Activated naive CD4-positive, alpha-beta T cell treated with anti-CD3 and anti-CD28 coated beads, Interleukin-2, amount 50 U/mL, for 24 hours (primary cell): ENCODE data around the gene ZNF718.
A peak's percentile ranks its signal among the peaks of the same experiment; 100 is the strongest.
"Not testable (repeated sequence)": the region's sequence is repeated elsewhere in the genome, so short reads cannot be mapped to it uniquely, and the experiment has no call there.

Experiments used
- H3K27ac Mint-ChIP-seq: one replicate; pipeline ENCODE4 v1.8.0; 2021; ENCODE audit warnings: mild to moderate bottlenecking, mixed read lengths
- H3K27me3 Mint-ChIP-seq: one replicate; pipeline ENCODE4 v1.8.0; 2021; ENCODE audit warnings: mixed read lengths
- H3K36me3 Mint-ChIP-seq: one replicate; pipeline ENCODE4 v1.8.0; 2021; ENCODE audit warnings: mixed read lengths
- H3K4me1 Mint-ChIP-seq: one replicate; pipeline ENCODE4 v1.8.0; 2021; ENCODE audit warnings: mixed read lengths
- H3K4me3 Mint-ChIP-seq: one replicate; pipeline ENCODE4 v1.8.0; 2021; ENCODE audit warnings: mild to moderate bottlenecking, mixed read lengths
- H3K9me3 Mint-ChIP-seq: one replicate; pipeline ENCODE4 v1.8.0; 2021; ENCODE audit warnings: mixed read lengths

ZNF718 gene

DNA sequence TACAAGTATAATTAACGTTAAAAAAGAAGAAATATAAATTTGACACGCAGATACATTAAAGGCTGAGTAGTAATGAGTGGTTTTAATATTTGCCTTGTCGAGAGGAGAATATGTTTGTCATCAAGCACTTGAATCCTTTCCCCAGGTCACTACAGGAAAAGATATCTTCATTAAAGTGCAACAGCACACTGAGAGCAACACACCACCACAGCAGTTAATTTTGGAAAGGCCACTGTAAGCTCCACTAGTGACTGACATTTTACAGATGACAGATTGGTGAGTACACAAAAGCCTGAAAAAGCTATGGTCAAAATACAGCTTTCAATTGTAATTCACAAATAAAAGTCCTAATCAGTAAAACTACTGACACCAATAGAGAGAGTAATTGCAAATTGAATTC is 76.6 kb downstream of the ZNF718 start:
- Mint-ChIP-seq H3K4me1 (no peaks in the 10 kb centered on the region), H3K27me3 (no peaks in the 10 kb centered on the region), H3K9me3 (peaks cover 20% of the 10 kb centered on the region), H3K27ac (no peak overlapping the region), H3K4me3 (no peak overlapping the region), H3K36me3 (peaks cover 24% of the 10 kb centered on the region)

DNA sequence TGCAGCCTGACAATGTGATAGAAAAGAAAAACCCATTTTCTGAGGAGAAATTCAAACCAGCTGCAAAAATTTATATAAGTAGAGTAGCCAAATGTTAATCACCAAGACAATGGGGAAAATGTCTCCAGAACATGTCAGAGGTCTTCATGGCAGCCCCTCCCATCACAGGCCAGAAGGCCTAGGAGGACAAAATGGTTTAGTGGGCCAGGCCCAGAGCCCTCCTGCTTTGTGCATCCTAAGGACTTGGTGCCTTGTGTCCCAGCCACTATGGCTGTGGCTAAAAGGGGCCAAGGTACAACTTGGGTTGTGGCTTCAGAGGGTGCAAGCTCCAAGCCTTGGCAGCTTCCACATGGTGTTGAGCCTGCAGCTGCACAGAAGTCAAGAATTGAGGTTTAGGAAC is 78.5 kb downstream of the ZNF718 start:
- H3K27me3 Mint-ChIP-seq, H3K4me3 Mint-ChIP-seq, H3K4me1 Mint-ChIP-seq, H3K27ac Mint-ChIP-seq: not testable (repeated sequence)
- H3K9me3 Mint-ChIP-seq: peaks cover 25% of the 10 kb centered on the region
- H3K36me3 Mint-ChIP-seq: peaks cover 30% of the 10 kb centered on the region

DNA sequence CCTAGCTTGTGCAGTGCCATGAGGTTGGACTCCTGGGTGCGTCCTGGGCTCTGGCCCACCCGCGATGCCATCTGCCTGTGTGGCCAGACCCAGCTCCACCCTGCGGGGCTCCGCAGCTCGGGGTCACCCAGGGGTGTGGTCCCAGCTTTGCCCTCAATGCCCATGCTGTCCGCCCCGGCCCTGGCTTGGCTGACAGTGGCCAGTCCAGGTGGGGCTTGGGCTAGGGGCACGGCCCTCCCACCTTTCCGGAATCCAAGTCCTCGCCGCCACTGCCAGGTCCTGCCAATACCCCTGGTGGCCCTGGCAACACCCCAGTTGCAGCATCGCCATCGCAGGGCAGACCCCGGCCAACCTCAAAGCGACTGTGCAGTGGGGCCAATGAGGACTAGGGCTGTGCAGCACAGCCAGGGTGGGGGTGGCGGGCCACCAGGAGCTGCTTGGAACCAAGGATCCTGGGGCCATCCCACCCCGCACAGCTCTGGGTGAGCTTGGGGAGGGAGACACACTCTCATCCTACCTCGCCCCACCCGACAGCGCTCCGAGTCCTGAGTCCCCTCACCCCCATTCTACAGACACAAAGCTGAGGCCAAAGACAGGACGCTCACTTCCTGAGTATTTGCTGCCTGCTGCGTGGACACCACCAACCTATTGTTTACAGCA is 80.9 kb downstream of the ZNF718 start:
- H3K36me3 Mint-ChIP-seq: peaks cover 22% of the 10 kb centered on the region

DNA sequence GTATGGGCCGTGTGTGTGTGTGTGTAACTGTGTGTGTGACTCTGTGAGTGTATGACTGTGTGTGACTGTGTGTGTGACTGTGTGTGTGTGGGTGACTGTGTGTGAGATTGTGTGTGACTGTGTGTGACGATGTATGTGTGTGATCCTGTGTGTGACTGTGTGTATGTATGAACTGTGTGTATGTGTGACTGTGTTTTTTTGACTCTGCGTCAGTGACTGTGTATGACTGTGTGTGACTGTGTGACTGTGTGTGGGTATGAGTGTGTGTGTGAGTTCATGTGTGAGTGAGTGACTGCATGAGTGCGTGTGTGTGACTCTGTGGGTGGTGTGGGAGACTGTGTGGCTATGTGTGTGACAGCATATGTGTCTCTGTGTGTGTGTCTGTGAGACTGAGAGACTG is 81.8 kb downstream of the ZNF718 start:
- peaks cover 28% of the 10 kb centered on the region for H3K4me1 Mint-ChIP-seq
- peaks cover 22% of the 10 kb centered on the region for H3K36me3 Mint-ChIP-seq
- H3K9me3 Mint-ChIP-seq: peaks cover 19% of the 10 kb centered on the region
- H3K27ac Mint-ChIP-seq: no peak overlapping the region
- no peak overlapping the region for H3K4me3 Mint-ChIP-seq
- H3K27me3 Mint-ChIP-seq: no peaks in the 10 kb centered on the region

More for the DNA sequence above, 80.9 kb downstream of the ZNF718 start:
- Mint-ChIP-seq H3K4me3 (no peak overlapping the region), H3K27me3 (no peaks in the 10 kb centered on the region), H3K4me1 (peaks cover 23% of the 10 kb centered on the region), H3K27ac (no peak overlapping the region), H3K9me3 (peaks cover 19% of the 10 kb centered on the region)

DNA sequence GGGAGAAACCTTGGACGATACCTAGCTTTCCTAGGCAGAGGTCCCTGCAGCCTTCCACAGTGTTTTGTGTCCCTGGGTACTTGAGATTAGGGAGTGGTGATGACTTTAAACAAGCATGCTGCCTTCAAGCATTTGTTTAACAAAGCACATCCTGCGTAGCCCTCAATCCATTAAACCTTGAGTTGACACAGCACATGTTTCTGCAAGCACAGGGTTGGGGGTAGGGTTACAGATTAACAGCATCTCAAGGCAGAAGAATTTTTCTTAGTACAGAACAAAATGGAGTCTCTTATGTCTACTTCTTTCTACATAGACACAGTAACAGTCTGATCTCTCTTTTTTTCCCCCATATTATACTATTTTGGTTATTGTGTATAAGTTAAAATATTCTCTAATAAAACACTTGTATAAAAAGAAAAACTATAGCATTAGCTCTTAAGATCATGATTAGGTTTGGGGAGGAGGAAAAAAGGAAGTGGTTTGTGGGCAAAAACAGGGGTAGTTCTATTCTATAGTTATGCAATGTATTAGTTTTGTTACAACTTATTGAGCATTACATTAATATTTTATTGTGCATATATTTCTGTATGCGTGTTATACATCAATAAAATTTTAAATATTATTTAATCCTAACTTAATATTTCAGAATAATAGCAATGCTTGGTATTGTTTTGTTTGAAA is 84.3 kb downstream of the ZNF718 start:
- H3K27ac Mint-ChIP-seq, H3K27me3 Mint-ChIP-seq, H3K4me3 Mint-ChIP-seq: not testable (repeated sequence)
- Mint-ChIP-seq H3K36me3 (peaks cover 15% of the 10 kb centered on the region), H3K4me1 (peaks cover 43% of the 10 kb centered on the region), H3K9me3 (peaks cover 13% of the 10 kb centered on the region)

DNA sequence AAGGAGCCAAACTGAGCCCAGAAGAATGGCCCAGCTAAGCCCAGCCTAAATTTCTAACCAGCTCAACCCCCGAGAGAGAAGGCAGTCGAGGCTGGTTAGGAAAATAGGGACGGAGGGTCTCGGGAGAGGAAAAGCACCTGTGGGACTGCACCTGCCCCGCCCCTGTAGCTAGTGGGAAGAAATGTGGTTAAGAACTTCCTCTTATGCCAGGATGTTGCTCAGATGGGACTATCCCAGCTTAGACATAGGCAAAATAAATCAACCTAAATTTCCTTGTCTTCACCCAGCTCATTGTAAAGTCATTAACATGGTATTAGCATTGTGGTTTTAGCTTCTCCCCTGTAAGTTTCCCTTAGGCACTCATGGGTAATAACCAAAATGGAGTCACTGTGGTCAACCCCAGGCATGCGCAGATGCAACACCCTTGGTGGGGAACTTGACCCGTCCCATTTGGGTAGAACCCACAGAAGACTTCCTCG is 86.8 kb downstream of the ZNF718 start:
- Mint-ChIP-seq H3K4me3 (peak overlapping the region; percentile 31), H3K4me1 (peaks cover 50% of the 10 kb centered on the region), H3K36me3 (peaks cover 19% of the 10 kb centered on the region), H3K27ac (no peak overlapping the region), H3K27me3 (peaks cover 5% of the 10 kb centered on the region), H3K9me3 (peaks cover 17% of the 10 kb centered on the region)

DNA sequence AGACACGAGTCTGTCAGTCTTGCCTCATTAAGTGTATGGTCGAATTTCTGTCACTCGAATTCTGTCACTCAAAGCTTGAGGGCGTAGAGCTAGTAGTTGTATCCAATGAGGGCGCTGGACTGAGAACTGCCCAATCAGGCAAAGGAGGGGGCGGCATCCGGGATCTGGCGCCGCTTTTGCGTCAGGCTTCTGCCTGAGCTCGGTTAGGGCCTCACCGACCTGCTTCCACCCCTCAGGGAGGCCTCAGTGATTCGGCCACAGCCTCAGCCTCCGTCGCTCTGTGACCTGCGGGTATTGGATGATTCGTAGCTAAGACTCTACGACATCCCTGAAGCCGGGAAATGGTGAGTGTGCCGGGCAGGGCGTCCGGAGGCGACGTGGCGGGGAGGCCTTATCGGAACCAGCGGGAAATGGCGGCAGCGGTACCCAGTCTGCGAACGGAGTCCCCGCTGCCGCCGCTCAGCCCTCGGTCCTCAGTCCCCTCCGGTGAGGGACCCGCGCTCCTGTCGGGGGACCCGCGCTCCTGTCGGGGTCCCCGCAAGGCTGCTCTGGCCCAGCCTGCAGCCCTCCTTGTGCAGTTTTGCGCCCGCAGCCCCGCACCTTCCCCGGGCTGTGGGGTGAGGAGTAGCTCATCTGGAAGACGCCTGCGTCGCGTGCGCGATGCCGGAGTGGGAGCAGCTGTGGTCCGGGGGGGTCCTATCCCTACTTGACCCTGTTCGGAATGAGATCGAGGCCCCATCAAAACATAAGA is 88.3 kb downstream of the ZNF718 start:
- peaks cover 14% of the 10 kb centered on the region for H3K36me3 Mint-ChIP-seq
- H3K27ac Mint-ChIP-seq: no peak overlapping the region
- H3K4me3 Mint-ChIP-seq: no peak overlapping the region
- peaks cover 9% of the 10 kb centered on the region for H3K9me3 Mint-ChIP-seq
- peaks cover 46% of the 10 kb centered on the region for H3K4me1 Mint-ChIP-seq
- H3K27me3 Mint-ChIP-seq: peaks cover 5% of the 10 kb centered on the region

DNA sequence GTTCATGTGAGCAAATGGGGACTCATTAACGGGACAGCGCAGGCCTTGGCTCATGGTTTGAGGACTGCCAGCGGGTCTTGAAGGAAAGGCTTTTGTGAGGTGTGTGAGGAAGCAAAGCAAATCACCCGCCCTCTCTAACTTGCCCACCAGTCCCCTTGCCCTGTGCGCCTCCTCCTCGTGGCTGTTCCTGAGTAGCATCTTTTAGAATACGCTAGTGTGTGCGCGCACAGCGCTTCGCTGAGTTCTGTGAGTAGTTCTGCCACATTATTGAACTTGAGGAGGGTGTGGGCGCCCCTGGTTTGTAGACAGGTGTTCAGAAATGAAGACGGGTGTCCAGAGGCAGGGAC is 88.9 kb downstream of the ZNF718 start:
- H3K36me3 Mint-ChIP-seq: peaks cover 11% of the 10 kb centered on the region
- H3K27ac Mint-ChIP-seq, H3K9me3 Mint-ChIP-seq, H3K4me3 Mint-ChIP-seq, H3K27me3 Mint-ChIP-seq: not testable (repeated sequence)
- peaks cover 41% of the 10 kb centered on the region for H3K4me1 Mint-ChIP-seq
